ENCODE results near the gene UBE2G2. TPM values are rescaled to one million over a fixed set of nuclear protein-coding genes. Genes with fewer than 3 reads are reported as not detected.

The UBE2G2 gene
- polyA plus RNA-seq, 1 experiment: 93.2 TPM

DNA sequence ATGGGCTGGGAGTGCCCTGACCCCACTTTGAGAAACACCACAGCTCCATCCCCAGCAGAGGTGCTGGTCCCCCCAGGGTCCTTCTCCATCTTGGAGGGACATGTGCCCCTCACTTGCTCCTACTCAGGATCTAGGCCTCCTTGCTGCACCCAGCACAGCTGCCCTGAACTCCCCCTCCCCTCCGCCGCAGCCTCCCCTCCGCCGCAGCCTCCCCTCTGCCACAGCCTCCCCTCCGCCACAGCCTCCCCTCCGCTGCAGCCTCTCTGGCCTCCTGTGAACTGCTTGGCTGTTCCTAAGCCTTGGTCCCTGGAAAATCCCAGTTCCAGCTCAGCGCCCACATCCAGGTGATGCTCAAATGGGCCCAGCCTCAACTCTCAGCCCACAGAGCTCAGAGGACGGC, 74.3 kb downstream of the UBE2G2 start:
- no peak overlapping the region for H3K4me3 ChIP-seq (ENCODE audit: low read depth, low read length)
- peaks cover 13% of the 10 kb centered on the region for H3K27me3 ChIP-seq (ENCODE audit: control insufficient read depth, insufficient read depth, low read length)
- ChIA-PET CTCF (no interaction called here), POLR2A (no interaction called here)
- DNase-seq (ENCODE audit: low read depth): no peak
- H3K36me3 ChIP-seq (ENCODE audit: control insufficient read depth, insufficient read depth, low read length): no peaks in the 10 kb centered on the region
- TF ChIP-seq, protein P1, sequence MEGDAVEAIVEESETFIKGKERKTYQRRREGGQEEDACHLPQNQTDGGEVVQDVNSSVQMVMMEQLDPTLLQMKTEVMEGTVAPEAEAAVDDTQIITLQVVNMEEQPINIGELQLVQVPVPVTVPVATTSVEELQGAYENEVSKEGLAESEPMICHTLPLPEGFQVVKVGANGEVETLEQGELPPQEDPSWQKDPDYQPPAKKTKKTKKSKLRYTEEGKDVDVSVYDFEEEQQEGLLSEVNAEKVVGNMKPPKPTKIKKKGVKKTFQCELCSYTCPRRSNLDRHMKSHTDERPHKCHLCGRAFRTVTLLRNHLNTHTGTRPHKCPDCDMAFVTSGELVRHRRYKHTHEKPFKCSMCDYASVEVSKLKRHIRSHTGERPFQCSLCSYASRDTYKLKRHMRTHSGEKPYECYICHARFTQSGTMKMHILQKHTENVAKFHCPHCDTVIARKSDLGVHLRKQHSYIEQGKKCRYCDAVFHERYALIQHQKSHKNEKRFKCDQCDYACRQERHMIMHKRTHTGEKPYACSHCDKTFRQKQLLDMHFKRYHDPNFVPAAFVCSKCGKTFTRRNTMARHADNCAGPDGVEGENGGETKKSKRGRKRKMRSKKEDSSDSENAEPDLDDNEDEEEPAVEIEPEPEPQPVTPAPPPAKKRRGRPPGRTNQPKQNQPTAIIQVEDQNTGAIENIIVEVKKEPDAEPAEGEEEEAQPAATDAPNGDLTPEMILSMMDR (IDR thresholded peaks at IDR 0.05; ENCODE audit: insufficient read depth, low read depth, low read length): no peak

- POLR2A ChIA-PET: no interaction called here
- no peak overlapping the region for H3K4me3 ChIP-seq (ENCODE audit: low read depth, low read length)
- H3K27me3 ChIP-seq (ENCODE audit: control insufficient read depth, insufficient read depth, low read length): peaks cover 13% of the 10 kb centered on the region
- no peak for DNase-seq (ENCODE audit: low read depth)
- CTCF ChIA-PET: no interaction called here
- TF ChIP-seq, protein P1 (IDR thresholded peaks at IDR 0.05; ENCODE audit: insufficient read depth, low read depth, low read length): no peak
- no peaks in the 10 kb centered on the region for H3K36me3 ChIP-seq (ENCODE audit: control insufficient read depth, insufficient read depth, low read length)
Observed at GRCh38 chr21:44726826-44727225, 74.8 kb downstream of the UBE2G2 start.

DNA sequence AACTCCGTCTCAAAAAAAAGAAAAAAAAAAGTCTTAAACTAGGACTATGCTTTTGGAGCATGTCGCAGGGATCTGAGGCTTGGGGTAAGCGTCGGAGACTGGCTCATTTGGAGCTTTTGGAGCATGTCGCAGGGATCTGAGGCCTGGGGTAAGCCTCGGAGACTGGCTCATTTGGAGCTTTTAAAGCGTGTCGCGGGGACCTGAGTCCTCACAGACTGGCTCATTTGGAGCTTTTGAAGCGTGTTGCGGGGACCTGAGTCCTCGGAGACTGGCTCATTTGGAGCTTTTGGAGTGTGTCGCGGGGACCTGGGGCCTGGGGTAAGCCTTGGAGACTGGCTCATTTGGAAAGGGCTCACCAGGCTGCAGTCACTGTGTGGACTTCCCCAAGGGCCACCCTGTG, 76.7 kb downstream of the UBE2G2 start:
- CTCF ChIA-PET: no interaction called here
- POLR2A ChIA-PET: no interaction called here

DNA sequence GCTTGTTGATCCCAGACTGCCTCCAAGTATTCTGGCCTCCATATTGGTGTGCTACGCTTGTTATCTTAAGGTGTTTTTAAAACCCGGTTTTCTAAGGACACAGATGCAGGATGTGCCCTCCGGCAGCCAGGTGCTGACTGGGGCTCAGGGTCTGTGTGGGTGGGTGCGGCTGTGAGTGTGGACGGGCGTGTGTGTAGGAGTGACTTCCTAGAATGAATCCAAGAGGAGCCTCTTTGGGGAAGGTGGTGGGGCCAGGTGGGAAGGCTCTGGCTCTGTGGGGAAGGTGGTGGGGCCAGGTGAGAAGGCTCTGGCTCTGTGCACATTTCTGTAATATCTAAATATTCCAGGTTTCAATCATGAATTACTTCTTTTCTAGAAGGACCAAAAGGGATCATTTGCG, 77.4 kb downstream of the UBE2G2 start:
- Histone ChIP-seq H3K27me3 (ENCODE audit: control insufficient read depth, insufficient read depth, low read length) (peaks cover 10% of the 10 kb centered on the region), H3K36me3 (ENCODE audit: control insufficient read depth, insufficient read depth, low read length) (no peaks in the 10 kb centered on the region), H3K4me3 (ENCODE audit: low read depth, low read length) (no peak overlapping the region)
- DNase-seq (ENCODE audit: low read depth): no peak
- ChIA-PET POLR2A (no interaction called here), CTCF (no interaction called here)
- TF ChIP-seq, protein P1 (IDR thresholded peaks at IDR 0.05; ENCODE audit: insufficient read depth, low read depth, low read length): no peak

More for the DNA sequence above, 76.7 kb downstream of the UBE2G2 start:
- Histone ChIP-seq H3K4me3 (ENCODE audit: low read depth, low read length) (no peak overlapping the region), H3K27me3 (ENCODE audit: control insufficient read depth, insufficient read depth, low read length) (peaks cover 10% of the 10 kb centered on the region), H3K36me3 (ENCODE audit: control insufficient read depth, insufficient read depth, low read length) (no peaks in the 10 kb centered on the region)
- no peak for DNase-seq (ENCODE audit: low read depth)
- TF ChIP-seq, protein P1 (IDR thresholded peaks at IDR 0.05; ENCODE audit: insufficient read depth, low read depth, low read length): no peak

DNA sequence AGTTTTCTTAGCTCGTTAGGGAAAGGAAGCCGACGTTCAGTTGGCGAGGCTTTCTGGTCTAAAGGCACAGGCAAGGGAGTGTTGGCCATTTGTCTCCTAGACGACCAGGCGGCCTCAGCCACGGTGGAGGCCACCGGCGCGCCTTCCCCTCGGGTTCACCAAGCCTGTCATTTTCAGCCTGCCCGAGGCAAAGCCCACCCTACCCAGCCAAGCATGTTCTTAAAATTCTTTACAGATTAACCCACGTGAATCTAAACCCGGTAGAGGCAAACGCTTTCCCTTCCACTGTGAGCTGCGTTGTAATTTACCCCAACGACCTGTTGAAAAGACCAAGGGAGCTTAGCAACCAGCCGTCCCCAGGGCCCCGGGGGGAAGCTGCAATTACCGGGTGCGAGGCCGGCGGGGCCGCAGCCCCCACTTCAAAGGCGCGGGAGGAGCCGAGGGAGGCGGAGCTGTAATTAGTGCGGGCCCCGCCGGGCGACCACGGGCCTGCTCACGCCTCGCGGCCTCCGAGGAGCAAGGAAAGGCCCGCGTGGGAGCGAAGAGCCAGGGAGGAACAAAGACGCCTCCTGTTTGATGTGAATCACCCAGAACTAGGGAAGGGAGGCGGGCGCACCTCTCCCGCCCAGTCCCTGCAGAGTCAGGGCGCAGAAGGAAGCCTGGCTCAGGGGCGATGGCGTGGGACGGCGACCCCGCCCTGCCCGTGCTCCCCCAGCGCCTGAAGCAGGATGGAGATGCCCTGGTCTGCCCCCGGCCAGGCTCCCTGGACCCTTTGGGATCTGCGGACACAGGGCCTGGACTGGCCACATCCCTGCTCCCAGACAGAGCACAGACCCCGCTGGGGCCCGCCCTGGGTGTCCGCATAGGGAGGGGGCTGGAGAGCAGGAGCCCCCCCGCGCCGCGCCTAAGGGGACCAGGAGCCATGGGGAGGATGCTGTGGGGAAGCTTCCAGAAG, 78.2 kb downstream of the UBE2G2 start:
- CTCF ChIA-PET: no interaction called here
- no peaks in the 10 kb centered on the region for H3K36me3 ChIP-seq (ENCODE audit: control insufficient read depth, insufficient read depth, low read length)
- H3K4me3 ChIP-seq (ENCODE audit: low read depth, low read length): no peak overlapping the region
- POLR2A ChIA-PET: no interaction called here
- no peak for DNase-seq (ENCODE audit: low read depth)
- TF ChIP-seq, protein P1 (IDR thresholded peaks at IDR 0.05; ENCODE audit: insufficient read depth, low read depth, low read length): no peak
- H3K27me3 ChIP-seq (ENCODE audit: control insufficient read depth, insufficient read depth, low read length): peaks cover 12% of the 10 kb centered on the region

All from BJ (cell line).